Measurements from ENCODE around the gene NOX5. TPM values are rescaled to one million over a fixed set of nuclear protein-coding genes. Genes with fewer than 3 reads are reported as not detected.
"Not testable (repeated sequence)": the region's sequence is repeated elsewhere in the genome, so short reads cannot be mapped to it uniquely, and the experiment has no call there.

NOX5 gene
- total RNA-seq, 1 donor, result not detected

GRCh38 chr15:69069290-69069689 lies 54.8 kb downstream of the NOX5 start:
- H3K4me1 ChIP-seq (ENCODE audit: insufficient read depth, low read length); H3K9me3 ChIP-seq (ENCODE audit: low read depth, low read length); H3K4me3 ChIP-seq (ENCODE audit: low read length): not testable (repeated sequence)
- peaks cover 17% of the 10 kb centered on the region for H3K27me3 ChIP-seq (ENCODE audit: insufficient read depth, low read length)

- no peaks in the 10 kb centered on the region for H3K9me3 ChIP-seq (ENCODE audit: low read depth, low read length)
- peaks cover 24% of the 10 kb centered on the region for H3K27me3 ChIP-seq (ENCODE audit: insufficient read depth, low read length)
Observed at GRCh38 chr15:69069996-69070395, 55.5 kb downstream of the NOX5 start.

DNA sequence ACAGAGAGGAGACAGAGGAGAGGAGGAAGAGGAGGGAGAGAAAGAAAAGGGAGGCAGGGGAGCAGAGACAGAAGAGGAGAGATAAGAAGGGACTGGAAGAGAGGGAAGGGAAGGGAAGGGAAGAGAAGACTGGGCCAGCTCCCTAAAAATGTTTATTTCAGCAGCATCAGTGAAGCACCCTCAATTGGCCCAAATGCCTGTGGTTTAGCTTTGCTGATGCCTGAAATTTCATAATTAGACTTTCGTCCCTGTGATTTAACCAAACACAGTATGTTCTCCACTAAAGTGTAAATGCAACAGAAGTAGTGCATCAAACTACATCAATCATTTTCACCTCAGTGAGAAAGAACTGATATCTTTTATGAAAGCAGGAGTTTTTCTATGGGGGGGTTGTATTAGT lies 55.9 kb downstream of the NOX5 start:
- Histone ChIP-seq H3K9me3 (ENCODE audit: low read depth, low read length) (no peaks in the 10 kb centered on the region), H3K4me1 (ENCODE audit: insufficient read depth, low read length) (peaks cover 9% of the 10 kb centered on the region), H3K4me3 (ENCODE audit: low read length) (no peak overlapping the region), H3K27me3 (ENCODE audit: insufficient read depth, low read length) (peaks cover 28% of the 10 kb centered on the region)

More at GRCh38 chr15:69069996-69070395, 55.5 kb downstream of the NOX5 start:
- peaks cover 9% of the 10 kb centered on the region for H3K4me1 ChIP-seq (ENCODE audit: insufficient read depth, low read length)
- H3K4me3 ChIP-seq (ENCODE audit: low read length), result no peak overlapping the region

DNA sequence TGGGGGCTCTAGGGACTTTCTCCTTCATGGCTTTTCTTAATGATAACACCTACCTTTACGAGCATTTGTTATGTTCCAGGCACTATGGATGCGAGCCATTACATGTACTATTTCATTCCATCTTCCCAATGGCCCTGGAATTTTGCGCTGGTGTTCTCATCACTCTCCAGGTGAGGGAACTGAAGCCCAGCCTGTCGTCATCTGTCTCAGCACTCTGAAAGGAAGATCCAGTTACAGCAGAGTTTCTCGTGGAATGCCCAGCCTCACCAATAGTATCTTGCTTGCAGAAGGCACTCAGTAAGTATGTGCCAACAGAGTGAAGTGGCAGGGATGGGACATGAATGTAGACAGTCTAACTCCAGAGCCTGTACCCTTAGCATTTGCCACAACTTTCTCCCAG lies 56.8 kb downstream of the NOX5 start:
- Histone ChIP-seq H3K4me1 (ENCODE audit: insufficient read depth, low read length) (peaks cover 9% of the 10 kb centered on the region), H3K4me3 (ENCODE audit: low read length) (no peak overlapping the region), H3K9me3 (ENCODE audit: low read depth, low read length) (no peaks in the 10 kb centered on the region), H3K27me3 (ENCODE audit: insufficient read depth, low read length) (peaks cover 30% of the 10 kb centered on the region)

DNA sequence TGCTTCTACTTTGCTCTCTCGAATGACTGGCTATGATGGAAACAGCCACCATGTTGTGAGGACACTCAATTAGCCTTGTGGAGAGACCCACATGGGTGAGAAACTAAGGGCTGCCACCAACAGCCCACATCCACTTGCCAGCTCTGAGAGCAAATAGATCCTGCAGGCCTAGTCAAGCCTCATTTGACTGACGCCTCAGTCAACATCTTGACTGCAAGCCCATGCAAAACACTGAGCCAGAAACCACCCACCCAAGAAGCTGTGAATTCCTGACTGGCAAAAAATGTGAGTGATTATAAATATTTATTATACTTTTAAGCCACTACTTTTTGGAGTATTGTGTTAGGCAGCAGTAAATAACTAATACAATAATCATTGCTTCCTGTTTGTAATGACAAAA lies 58.4 kb downstream of the NOX5 start:
- Histone ChIP-seq H3K9me3 (ENCODE audit: low read depth, low read length) (no peaks in the 10 kb centered on the region), H3K4me3 (ENCODE audit: low read length) (no peak overlapping the region), H3K27me3 (ENCODE audit: insufficient read depth, low read length) (peaks cover 30% of the 10 kb centered on the region), H3K4me1 (ENCODE audit: insufficient read depth, low read length) (peaks cover 9% of the 10 kb centered on the region)

DNA sequence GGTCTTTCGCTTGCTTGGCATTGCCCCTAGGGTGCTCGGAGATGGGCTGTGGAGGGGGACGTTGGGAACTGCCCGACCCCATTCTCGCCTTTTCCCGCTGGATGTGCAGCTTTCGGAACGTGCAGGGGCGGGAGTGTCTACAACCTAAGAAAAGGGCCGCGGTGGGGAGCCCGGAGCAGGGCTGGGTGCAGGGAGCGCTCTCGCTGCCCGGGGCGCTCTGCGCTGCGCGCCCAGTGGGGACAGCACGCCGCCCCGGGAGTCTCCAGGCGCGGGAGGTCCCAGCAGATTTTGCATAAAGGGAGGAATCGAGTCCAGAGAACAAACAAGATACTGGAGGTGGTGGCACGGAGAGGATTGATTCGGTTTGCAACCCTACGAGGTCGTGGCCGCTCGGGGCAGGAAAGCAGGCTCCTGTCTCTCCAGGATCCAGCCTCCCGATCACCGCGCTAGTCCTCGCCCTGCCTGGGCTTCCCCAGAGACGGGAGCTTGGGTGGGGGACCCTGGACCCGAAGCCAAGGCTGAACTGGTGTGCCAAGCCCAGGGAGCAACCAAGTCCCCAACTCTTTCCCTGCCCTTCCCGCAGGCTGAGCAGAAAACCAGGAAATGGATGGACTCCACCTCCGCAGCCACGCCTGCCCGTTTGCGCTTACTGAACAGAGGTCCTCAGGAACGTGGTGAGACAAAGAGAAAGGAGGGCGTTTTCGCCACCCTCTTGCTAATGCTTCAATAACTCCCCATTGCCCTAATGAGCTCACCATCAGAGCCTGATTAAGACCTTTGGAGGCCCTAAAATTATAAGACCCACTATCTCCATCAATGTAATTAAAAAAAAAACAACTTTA lies 59.7 kb downstream of the NOX5 start:
- H3K4me1 ChIP-seq (ENCODE audit: insufficient read depth, low read length), result peaks cover 9% of the 10 kb centered on the region

GRCh38 chr15:69074843-69075224 lies 60.3 kb downstream of the NOX5 start:
- no peaks in the 10 kb centered on the region for H3K9me3 ChIP-seq (ENCODE audit: low read depth, low read length)
- peaks cover 9% of the 10 kb centered on the region for H3K4me1 ChIP-seq (ENCODE audit: insufficient read depth, low read length)
- H3K27me3 ChIP-seq (ENCODE audit: insufficient read depth, low read length), result peaks cover 30% of the 10 kb centered on the region
- no peak overlapping the region for H3K4me3 ChIP-seq (ENCODE audit: low read length)

More for the DNA sequence above, 59.7 kb downstream of the NOX5 start:
- Histone ChIP-seq H3K27me3 (ENCODE audit: insufficient read depth, low read length) (peaks cover 30% of the 10 kb centered on the region), H3K9me3 (ENCODE audit: low read depth, low read length) (no peaks in the 10 kb centered on the region), H3K4me3 (ENCODE audit: low read length) (peak overlapping the region; percentile 18)

DNA sequence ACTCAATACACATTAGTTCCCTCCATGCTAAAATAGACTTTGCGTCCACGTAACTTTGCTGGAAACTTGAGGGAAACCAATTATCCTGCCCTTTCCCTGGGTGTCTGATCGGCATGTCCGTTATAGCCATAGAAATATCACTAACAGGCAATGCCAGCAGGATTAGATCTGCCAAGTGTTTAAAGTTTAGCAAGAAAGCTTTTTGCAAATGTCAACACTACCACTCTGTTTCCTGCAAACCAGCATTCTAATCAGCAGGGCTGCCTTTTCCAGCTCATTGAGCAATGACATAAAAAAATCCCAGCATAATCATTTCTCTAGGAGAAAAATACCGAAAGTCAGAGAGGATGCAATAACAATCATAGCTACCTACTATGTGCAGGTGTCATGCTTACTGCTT lies 60.9 kb downstream of the NOX5 start:
- H3K9me3 ChIP-seq (ENCODE audit: low read depth, low read length), result no peaks in the 10 kb centered on the region
- peaks cover 30% of the 10 kb centered on the region for H3K27me3 ChIP-seq (ENCODE audit: insufficient read depth, low read length)
- no peak overlapping the region for H3K4me3 ChIP-seq (ENCODE audit: low read length)
- peaks cover 9% of the 10 kb centered on the region for H3K4me1 ChIP-seq (ENCODE audit: insufficient read depth, low read length)

- Histone ChIP-seq H3K27me3 (ENCODE audit: insufficient read depth, low read length) (peaks cover 27% of the 10 kb centered on the region), H3K4me1 (ENCODE audit: insufficient read depth, low read length) (peaks cover 9% of the 10 kb centered on the region), H3K4me3 (ENCODE audit: low read length) (no peak overlapping the region), H3K9me3 (ENCODE audit: low read depth, low read length) (no peaks in the 10 kb centered on the region)
Observed at GRCh38 chr15:69076756-69077155, 62.3 kb downstream of the NOX5 start.

DNA sequence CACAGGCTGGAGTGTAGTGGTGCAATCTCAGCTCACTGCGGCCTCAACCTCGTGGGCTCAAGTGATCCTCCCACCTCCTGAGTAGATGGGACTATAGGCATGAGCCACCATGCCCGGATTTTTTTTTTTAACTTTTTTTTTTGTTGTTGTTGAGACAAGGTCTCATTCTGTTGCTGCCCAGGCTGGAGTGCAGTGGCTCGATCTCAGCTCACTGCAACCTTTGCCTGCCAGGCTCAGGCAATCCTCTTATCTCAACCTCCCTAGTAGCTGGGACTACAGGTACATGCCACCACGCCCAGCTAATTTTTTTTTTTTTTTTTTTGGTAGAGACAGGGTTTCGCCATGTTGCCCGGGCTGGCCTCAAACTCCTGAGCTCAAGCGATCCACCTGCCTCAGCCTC lies 64.1 kb downstream of the NOX5 start:
- no peak overlapping the region for H3K4me3 ChIP-seq (ENCODE audit: low read length)
- H3K9me3 ChIP-seq (ENCODE audit: low read depth, low read length), result no peaks in the 10 kb centered on the region
- H3K4me1 ChIP-seq (ENCODE audit: insufficient read depth, low read length), result peaks cover 9% of the 10 kb centered on the region
- H3K27me3 ChIP-seq (ENCODE audit: insufficient read depth, low read length), result peaks cover 16% of the 10 kb centered on the region

- Histone ChIP-seq H3K27me3 (ENCODE audit: insufficient read depth, low read length) (no peaks in the 10 kb centered on the region), H3K4me1 (ENCODE audit: insufficient read depth, low read length) (no peaks in the 10 kb centered on the region), H3K4me3 (ENCODE audit: low read length) (no peak overlapping the region), H3K9me3 (ENCODE audit: low read depth, low read length) (no peaks in the 10 kb centered on the region)
Observed at GRCh38 chr15:69080295-69081248, 66.1 kb downstream of the NOX5 start.

DNA sequence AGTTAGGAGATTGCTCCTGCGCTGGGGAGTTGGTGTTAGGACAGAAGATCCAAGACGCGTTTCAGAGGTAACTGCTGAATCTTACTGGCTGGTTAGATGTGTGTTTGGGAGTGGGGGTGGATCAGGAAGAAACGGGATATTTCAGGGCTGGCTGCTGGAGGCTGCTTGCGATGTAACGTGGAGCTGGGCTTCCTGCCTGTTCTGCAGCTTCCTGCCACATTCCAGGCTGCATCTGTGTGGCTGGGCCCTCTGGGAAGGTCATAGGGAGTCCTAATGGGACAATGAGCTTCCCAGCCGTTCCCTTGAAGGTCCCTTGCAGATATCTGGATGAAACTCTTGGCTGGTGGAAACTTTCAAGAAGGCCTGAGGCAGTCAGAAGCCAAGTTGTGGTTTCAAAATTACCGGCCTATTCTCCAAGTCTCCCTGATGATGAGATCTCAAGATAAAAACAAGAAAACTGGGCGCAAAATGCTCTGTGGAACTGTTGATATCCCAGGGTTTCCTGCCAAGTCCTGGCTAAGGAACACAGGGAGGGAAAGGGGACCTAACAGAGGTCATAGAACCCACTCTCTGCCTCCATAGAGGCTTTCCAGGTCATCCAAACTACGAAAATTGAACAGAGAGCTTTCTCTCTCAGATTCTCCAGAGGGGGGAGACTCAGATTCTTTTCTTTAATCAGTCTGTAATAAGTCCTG lies 67.0 kb downstream of the NOX5 start:
- Histone ChIP-seq H3K27me3 (ENCODE audit: insufficient read depth, low read length) (no peaks in the 10 kb centered on the region), H3K9me3 (ENCODE audit: low read depth, low read length) (no peaks in the 10 kb centered on the region), H3K4me3 (ENCODE audit: low read length) (no peak overlapping the region), H3K4me1 (ENCODE audit: insufficient read depth, low read length) (no peaks in the 10 kb centered on the region)

GRCh38 chr15:69082021-69082502 lies 67.6 kb downstream of the NOX5 start:
- no peaks in the 10 kb centered on the region for H3K4me1 ChIP-seq (ENCODE audit: insufficient read depth, low read length)
- H3K4me3 ChIP-seq (ENCODE audit: low read length), result no peak overlapping the region
- H3K27me3 ChIP-seq (ENCODE audit: insufficient read depth, low read length), result no peaks in the 10 kb centered on the region
- H3K9me3 ChIP-seq (ENCODE audit: low read depth, low read length), result no peaks in the 10 kb centered on the region

GRCh38 chr15:69082554-69082953 lies 68.1 kb downstream of the NOX5 start:
- H3K4me3 ChIP-seq (ENCODE audit: low read length), result no peak overlapping the region
- H3K4me1 ChIP-seq (ENCODE audit: insufficient read depth, low read length), result no peaks in the 10 kb centered on the region
- no peaks in the 10 kb centered on the region for H3K27me3 ChIP-seq (ENCODE audit: insufficient read depth, low read length)
- H3K9me3 ChIP-seq (ENCODE audit: low read depth, low read length), result no peaks in the 10 kb centered on the region
